ENCODE measurements around the gene DGKA.
"Not testable (repeated sequence)": the region's sequence is repeated elsewhere in the genome, so short reads cannot be mapped to it uniquely, and the experiment has no call there.

Gene DGKA

DNA sequence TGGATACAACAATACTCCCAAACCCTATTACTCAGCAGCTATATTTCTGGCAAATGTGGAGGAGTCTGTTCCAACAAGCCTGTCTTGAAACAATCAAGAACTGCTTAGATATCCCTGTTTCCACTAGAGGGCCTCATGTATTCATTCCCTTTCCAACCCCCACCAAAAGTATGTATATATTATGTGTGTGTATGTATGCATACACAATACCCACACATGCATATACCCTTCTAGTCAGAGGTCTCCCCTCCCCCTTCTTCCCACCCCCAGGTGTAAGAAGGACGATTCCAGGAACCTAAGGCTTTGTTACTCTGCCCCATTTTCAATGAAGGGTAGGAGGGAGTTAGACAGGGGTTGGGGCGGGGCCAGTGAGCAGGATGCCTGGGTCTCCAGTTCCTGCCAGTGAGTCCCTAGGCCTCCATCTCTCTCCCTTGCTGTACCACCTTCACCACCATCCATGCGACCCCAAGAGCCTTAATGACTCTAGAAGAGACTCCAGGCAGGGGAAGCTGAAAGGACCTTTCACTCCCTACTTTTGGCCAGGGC is at the start of gene DGKA:
TSS of gene DGKA (plus strand) at position 392 of the 546 bp plus-strand sequence. CDS start 5,342 bp downstream, outside the sequence.
- peak; percentile 32 for DNase-seq (ENCODE audit: low read depth, low spot score)

- no peak for DNase-seq (ENCODE audit: low read depth, low spot score)
These were observed 45.8 kb upstream of the DGKA start for GRCh38 chr12:55885113-55885512.

- DNase-seq (ENCODE audit: low read depth, low spot score): no peak
These were observed 39.7 kb upstream of the DGKA start for GRCh38 chr12:55891310-55891709.

GRCh38 chr12:55893723-55894122 is 37.2 kb upstream of the DGKA start:
- DNase-seq (ENCODE audit: low read depth, low spot score): no peak

DNA sequence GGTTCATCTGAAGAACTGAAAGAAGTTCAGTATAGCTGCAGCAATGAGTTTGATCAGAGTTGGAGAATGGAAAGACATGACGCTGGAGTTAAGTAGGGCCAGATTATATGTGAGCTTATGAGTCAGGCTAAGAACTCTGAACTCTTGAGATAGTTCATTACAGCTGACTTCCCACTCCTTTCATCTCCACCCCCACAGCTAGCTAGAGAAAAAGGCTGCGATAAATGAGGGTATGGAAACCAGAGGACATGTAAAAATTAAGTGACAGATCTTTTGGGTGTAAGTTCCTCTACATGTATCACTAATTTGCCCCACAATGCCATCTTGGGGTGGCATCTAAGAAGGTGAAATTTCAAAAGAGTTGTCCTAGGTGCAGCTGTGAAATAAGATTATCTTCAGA is 31.9 kb upstream of the DGKA start:
- DNase-seq (ENCODE audit: low read depth, low spot score): no peak

- DNase-seq (ENCODE audit: low read depth, low spot score): peak; percentile 5
These were observed 29.0 kb upstream of the DGKA start for GRCh38 chr12:55901881-55902490.

DNA sequence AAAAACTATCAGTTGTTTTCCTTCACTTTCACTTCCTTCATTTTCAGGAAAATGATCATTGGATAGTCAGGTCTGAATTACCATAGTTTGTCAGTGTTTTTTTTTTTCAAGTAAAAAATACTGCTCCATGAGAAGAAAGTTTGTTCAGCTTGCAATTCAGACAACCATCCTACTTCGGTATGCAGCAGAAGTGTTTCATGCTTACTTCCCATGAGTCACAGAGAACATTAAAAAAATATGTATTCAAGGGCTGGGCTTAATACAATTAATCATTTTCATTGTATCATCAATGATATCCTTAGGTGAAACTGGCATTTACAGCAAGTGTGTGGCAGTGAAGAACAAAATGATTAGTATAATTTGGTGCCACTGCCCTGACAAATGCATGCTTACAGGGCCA is 24.9 kb upstream of the DGKA start:
- DNase-seq (ENCODE audit: low read depth, low spot score): no peak

GRCh38 chr12:55908726-55909512 is 22.0 kb upstream of the DGKA start:
- no peak for DNase-seq (ENCODE audit: low read depth, low spot score)

- no peak for DNase-seq (ENCODE audit: low read depth, low spot score)
These were observed 21.5 kb upstream of the DGKA start for GRCh38 chr12:55909513-55909884.

- DNase-seq (ENCODE audit: low read depth, low spot score): no peak
These were observed 18.1 kb upstream of the DGKA start for GRCh38 chr12:55912908-55913307.

- DNase-seq (ENCODE audit: low read depth, low spot score): no peak
These were observed 15.5 kb upstream of the DGKA start for GRCh38 chr12:55915482-55915859.

- DNase-seq (ENCODE audit: low read depth, low spot score): not testable (repeated sequence)
These were observed 11.9 kb upstream of the DGKA start for GRCh38 chr12:55919032-55919431.

- no peak for DNase-seq (ENCODE audit: low read depth, low spot score)
These were observed 8.8 kb upstream of the DGKA start for GRCh38 chr12:55922126-55922525.

- not testable (repeated sequence) for DNase-seq (ENCODE audit: low read depth, low spot score)
These were observed 7.3 kb upstream of the DGKA start for GRCh38 chr12:55923648-55924047.

DNA sequence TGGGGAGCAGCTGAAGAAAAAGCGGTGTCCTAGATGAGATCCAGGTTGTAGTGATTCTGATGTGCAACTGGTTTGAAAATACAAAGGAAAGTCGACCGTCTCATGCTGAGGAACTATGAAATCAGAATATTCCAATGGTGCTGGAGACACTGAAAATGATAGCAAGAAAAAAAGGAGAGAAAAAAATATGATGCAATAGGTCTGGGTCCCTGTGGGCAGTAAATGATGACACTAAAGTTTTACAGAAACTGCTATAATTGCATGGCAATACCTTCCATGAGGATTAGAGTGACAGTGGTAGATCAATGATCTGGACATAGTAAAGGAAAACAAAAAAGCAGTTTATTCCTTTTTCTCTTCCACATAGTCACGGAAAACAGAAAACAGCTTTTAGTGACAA is 5.6 kb upstream of the DGKA start:
- no peak for DNase-seq (ENCODE audit: low read depth, low spot score)

DNA sequence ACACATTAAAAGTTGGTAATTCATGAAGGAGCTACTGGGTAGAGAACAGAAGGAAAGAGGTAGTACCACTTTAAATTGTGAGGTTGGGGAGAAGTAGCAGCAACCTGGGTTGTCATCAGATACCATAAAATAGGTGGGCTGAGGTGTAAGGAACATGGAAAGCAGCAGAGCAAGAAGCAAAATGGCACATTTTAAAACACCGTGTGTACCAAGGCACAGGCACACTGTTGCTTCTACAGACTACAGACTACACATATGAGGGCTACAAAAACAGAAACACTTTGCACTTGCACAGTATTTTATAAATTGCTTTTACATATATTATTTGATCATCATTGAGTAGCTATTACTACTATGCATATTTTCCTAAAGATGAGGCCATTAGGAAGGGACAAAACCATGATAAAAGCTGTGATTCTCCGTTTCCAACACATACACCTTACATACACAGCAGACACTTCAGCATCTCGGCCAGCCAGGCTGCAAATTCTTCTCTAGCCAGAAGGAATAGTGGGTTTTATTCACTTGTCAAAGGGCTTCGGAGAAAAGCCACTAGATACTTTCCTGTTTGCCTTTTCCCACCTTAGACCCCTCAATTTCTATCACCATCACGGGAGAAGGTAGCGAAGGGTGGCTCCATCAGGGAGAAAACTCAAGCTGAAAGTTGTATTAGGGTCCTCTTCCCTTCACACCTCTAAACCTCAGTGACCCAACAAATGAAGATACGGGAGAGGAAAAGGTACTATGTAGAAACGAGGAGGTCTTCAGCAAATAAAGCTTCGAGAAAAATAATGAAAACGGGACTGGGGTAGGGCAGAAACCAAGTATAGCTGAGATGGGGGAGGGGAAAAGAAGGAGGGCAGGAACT is 4.9 kb upstream of the DGKA start:
- no peak for DNase-seq (ENCODE audit: low read depth, low spot score)

DNA sequence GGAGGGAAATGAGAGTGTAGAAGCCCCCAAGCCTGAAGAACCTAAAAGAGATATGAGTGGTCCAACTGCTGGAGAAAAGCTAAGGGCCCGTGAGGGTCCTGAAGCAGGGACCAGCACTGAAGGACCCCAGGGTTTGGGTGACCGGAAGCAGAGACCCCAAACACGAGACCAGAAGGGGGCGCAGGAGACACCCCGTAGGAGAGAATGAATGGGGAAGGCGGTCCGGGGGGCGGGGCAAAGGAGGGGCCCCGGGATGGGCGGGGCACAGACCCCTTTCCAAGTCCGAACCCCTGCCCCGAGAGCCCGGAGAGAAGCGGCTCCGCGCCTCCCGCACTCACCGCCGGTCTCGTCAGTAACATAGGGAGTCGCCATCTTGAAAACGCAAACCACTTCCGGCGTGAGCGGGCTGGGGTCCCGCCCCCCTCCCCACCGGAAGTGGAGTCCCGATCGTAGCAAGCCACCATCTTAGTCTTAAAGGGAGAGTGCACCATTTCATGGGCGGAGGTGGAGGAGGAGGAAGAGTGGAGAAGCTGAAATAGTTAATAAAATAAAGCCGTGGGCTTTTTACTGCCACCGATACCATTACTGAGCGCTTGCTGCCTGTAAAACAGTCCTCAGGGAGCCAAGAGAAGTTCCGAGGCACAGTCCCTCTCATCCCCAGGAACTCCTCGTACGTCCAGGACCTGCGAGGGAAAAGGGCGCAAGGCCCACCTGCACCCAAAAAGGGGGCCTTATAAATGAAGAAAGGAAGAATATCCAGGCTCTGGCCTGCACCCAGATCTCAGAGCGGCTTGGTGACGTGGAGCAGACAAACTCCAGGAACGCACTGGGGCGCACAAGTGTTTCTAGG is 4.0 kb upstream of the DGKA start:
- peak; percentile 95 for DNase-seq (ENCODE audit: low read depth, low spot score)

DNA sequence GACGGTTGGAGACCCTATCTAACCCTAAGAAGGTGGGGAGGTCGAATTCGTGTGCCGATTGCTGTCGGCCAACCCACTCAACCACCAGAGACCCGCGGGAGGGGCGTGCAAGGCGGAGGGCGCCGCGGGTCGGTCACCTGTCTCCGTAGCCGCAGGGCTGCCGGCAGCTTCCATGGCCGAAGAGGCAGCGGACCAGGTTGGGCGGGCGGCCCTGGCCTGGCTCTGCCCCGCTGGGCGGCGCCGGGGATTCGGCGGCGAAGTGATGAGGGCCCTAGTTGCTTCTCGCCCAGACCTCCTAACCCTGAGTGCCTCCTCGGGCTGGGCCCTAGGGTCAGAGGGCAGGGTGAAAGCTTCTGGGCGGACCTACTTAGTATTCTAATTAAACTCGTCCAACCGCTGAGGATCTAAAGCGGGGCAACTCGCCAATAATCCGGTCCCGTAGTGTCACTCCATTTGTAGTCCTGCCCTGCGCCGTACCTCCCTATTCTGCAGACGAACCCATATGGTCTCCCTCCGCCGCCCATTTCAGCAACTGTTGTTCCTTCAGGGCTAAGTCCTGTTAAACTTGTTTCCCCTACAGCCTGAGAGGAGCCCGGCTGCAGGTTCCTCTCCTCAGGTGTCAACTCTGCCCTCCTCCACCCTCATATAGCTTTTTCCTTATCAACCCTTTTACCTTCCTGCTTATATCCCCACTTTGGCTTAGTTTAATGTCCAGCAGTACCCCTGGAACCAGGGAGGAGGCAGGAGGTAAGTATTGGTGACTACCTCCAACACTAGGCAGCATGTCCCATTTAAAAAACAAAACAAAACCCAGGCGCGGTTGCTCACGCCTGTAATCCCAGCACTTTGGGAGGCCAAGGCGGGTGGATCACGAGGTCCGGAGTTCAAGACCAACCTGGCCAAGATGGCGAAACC is 3.1 kb upstream of the DGKA start, which contains the start of gene PYM1:
TSS of gene PYM1 (minus strand) at position 307 of the 915 bp plus-strand sequence. CDS start at position 174, 133 bp downstream.
- peak; percentile 96 for DNase-seq (ENCODE audit: low read depth, low spot score)

DNA sequence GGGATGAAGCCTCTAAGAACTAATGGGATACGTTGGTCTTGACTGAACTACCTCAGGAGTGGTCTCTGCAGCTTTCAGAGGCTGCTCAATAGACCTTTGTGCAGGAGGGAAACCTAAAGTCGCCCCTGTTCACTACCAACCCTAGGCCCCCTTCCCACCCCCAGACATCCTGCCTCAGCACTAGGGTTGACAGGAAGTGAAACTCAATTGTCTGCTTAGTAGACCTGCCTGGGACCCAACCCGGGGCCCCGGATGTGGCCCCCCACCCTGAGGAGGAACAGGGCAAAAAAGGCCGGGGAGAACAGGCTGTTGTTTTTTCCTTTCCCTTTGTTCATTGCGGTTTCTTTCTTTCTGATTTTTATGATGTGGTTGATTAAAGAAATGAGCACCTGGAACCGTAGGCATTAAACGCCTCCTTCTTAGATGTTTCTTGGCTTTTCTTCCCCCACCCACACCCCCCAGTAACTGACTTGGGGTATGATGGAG is 1.6 kb upstream of the DGKA start:
- no peak for DNase-seq (ENCODE audit: low read depth, low spot score)

DNA sequence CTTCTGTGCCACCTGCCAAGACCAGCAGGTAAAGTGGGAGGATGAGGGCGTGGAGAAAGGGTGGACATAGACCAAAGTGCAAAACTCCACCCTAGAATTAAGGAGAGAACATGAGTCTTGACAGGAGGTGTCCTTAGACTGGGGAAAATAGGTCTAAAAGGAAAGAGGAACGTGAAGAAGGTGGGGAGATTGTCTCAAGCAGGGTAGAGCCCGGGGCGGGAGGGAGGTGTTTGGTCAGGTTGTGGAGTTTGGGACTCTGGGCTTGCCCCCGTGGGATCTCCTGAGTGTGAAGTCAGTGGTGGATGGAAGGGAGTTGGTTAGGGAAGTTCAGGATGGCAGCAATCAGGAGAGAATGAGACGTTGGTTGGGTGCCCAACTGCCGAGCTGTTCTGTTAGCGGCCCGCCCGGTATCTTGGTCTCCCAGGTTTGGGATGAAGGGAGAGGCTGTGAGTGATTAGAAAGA is 386 bp downstream of the DGKA start:
- DNase-seq (ENCODE audit: low read depth, low spot score): peak; percentile 21
